ENCODE measurements around the gene TM9SF4. TPM values are rescaled to one million over a fixed set of nuclear protein-coding genes. Genes with fewer than 3 reads are reported as not detected.

The TM9SF4 gene
- total RNA-seq, 1 donor from 2014 or later, result 76.8 TPM

DNA sequence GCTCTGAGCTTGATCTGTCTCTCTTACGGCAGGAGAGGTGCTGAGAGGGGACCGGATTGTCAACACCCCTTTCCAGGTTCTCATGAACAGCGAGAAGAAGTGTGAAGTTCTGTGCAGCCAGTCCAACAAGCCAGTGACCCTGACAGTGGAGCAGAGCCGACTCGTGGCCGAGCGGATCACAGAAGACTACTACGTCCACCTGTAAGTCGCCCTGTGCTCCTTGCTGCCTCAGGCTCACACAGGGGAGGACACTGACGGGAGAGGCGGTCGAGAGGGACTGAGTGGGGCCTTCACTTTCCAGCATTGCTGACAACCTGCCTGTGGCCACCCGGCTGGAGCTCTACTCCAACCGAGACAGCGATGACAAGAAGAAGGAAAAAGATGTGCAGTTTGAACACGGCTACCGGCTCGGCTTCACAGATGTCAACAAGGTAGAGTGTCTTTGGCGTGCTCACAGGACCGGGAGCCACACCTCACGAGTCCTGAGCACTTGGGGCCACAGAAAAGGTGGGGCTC lies 32.0 kb downstream of the TM9SF4 start:
- H3K9me3 Mint-ChIP-seq, result no peaks in the 10 kb centered on the region
- H3K27ac Mint-ChIP-seq (ENCODE audit: unreplicated experiment), result no peak overlapping the region
- no peak for DNase-seq (ENCODE audit: low read depth, low spot score)
- H3K27me3 Mint-ChIP-seq (ENCODE audit: low read depth), result no peaks in the 10 kb centered on the region
- H3K4me1 Mint-ChIP-seq, result no peaks in the 10 kb centered on the region
- TF ChIP-seq CTCF (conservative IDR thresholded peaks at IDR 0.05), result no peak
- H3K4me3 Mint-ChIP-seq, result no peak overlapping the region
- H3K36me3 Mint-ChIP-seq (ENCODE audit: low read depth), result peaks cover 35% of the 10 kb centered on the region

DNA sequence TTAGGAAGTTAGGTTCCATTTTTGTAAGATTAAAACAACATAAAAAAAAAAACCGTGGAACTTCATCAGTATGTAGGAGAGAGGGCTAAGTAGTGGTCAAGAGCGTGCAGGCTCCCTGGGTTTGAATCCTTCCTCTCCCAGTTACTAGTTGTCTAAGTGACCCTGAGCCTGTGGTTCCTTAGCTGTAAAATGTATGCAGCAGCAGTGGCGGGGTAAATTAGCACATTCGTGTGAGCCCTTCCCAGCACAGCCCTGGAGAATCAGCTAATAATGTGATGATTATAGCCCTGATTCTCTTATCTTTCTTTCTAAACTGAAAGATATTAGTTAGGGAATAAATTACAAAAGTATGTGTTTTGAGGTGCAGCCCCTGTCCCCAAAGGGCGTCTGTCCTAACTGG lies 32.6 kb downstream of the TM9SF4 start:
- no peak for DNase-seq (ENCODE audit: low read depth, low spot score)
- no peak for TF ChIP-seq CTCF (conservative IDR thresholded peaks at IDR 0.05)
- no peaks in the 10 kb centered on the region for H3K9me3 Mint-ChIP-seq
- H3K27me3 Mint-ChIP-seq (ENCODE audit: low read depth), result no peaks in the 10 kb centered on the region
- peaks cover 38% of the 10 kb centered on the region for H3K36me3 Mint-ChIP-seq (ENCODE audit: low read depth)
- H3K4me3 Mint-ChIP-seq, result no peak overlapping the region
- no peaks in the 10 kb centered on the region for H3K4me1 Mint-ChIP-seq
- no peak overlapping the region for H3K27ac Mint-ChIP-seq (ENCODE audit: unreplicated experiment)

DNA sequence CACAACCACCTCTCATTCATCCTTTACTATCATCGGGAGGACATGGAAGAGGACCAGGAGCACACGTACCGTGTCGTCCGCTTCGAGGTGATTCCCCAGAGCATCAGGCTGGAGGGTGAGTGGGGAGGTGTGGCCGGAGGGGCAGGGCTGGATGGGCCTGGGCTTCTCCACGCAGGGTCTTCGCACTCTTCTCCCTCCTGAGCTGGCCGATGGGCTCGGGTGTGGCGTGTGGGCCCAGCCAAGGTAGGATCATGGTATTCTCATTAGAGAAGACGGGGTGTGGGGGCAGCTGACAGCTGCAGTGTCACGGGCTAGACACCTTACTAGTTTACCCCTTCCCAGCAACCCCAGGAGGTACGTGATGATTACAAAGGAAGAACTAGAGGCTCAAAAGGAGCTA lies 33.5 kb downstream of the TM9SF4 start:
- Mint-ChIP-seq H3K27ac (ENCODE audit: unreplicated experiment) (no peak overlapping the region), H3K4me1 (no peaks in the 10 kb centered on the region), H3K27me3 (ENCODE audit: low read depth) (no peaks in the 10 kb centered on the region), H3K36me3 (ENCODE audit: low read depth) (peaks cover 40% of the 10 kb centered on the region), H3K4me3 (no peak overlapping the region), H3K9me3 (no peaks in the 10 kb centered on the region)
- no peak for TF ChIP-seq CTCF (conservative IDR thresholded peaks at IDR 0.05)
- DNase-seq (ENCODE audit: low read depth, low spot score), result no peak

- H3K4me3 Mint-ChIP-seq, result no peak overlapping the region
- no peak for TF ChIP-seq CTCF (conservative IDR thresholded peaks at IDR 0.05)
Observed at GRCh38 chr20:32144898-32145662, 35.6 kb downstream of the TM9SF4 start.

GRCh38 chr20:32149566-32150170 lies 40.2 kb downstream of the TM9SF4 start:
- no peak overlapping the region for H3K4me3 Mint-ChIP-seq
- TF ChIP-seq CTCF (conservative IDR thresholded peaks at IDR 0.05), result no peak
- no peaks in the 10 kb centered on the region for H3K27me3 Mint-ChIP-seq (ENCODE audit: low read depth)
- H3K36me3 Mint-ChIP-seq (ENCODE audit: low read depth), result peaks cover 31% of the 10 kb centered on the region
- no peaks in the 10 kb centered on the region for H3K4me1 Mint-ChIP-seq
- DNase-seq (ENCODE audit: low read depth, low spot score), result no peak
- no peak overlapping the region for H3K27ac Mint-ChIP-seq (ENCODE audit: unreplicated experiment)
- no peaks in the 10 kb centered on the region for H3K9me3 Mint-ChIP-seq

More at GRCh38 chr20:32144898-32145662, 35.6 kb downstream of the TM9SF4 start:
- Mint-ChIP-seq H3K27ac (ENCODE audit: unreplicated experiment) (no peak overlapping the region), H3K36me3 (ENCODE audit: low read depth) (peaks cover 33% of the 10 kb centered on the region), H3K9me3 (no peaks in the 10 kb centered on the region), H3K4me1 (no peaks in the 10 kb centered on the region), H3K27me3 (ENCODE audit: low read depth) (no peaks in the 10 kb centered on the region)
- no peak for DNase-seq (ENCODE audit: low read depth, low spot score)
